Glomerular visceral epithelial cell (primary cell): ENCODE data around the gene AP1G2.
A peak's percentile ranks its signal among the peaks of the same experiment; 100 is the strongest.
"Not testable (repeated sequence)": the region's sequence is repeated elsewhere in the genome, so short reads cannot be mapped to it uniquely, and the experiment has no call there.

Experiments used
- DNase-seq: peaks from one replicate; pipeline ENCODE4 v3.0.0-alpha.2; 2016; ENCODE audit errors: extremely low spot score

AP1G2 gene

GRCh38 chr14:23567186-23568020 is at the start of gene AP1G2:
AP1G2 (minus strand) TSS chr14:23567791; CDS start chr14:23567314, 477 bp downstream.
- DNase-seq = peak; percentile 87

- DNase-seq = no peak
These were observed 48.3 kb upstream of the AP1G2 start for GRCh38 chr14:23615856-23616255.

- DNase-seq = no peak
These were observed 46.8 kb upstream of the AP1G2 start for GRCh38 chr14:23614395-23614828.

- DNase-seq = no peak
These were observed 45.9 kb upstream of the AP1G2 start for GRCh38 chr14:23613242-23614070.

GRCh38 chr14:23612802-23613201 is 45.2 kb upstream of the AP1G2 start:
- no peak for DNase-seq

- DNase-seq = no peak
These were observed 44.8 kb upstream of the AP1G2 start for GRCh38 chr14:23612354-23612732.

GRCh38 chr14:23610815-23611289 is 43.3 kb upstream of the AP1G2 start:
- no peak for DNase-seq

- no peak for DNase-seq
These were observed 42.7 kb upstream of the AP1G2 start for GRCh38 chr14:23610090-23610814.

- not testable (repeated sequence) for DNase-seq
These were observed 42.0 kb upstream of the AP1G2 start for GRCh38 chr14:23609411-23610089.

- DNase-seq = no peak
These were observed 41.4 kb upstream of the AP1G2 start for GRCh38 chr14:23609001-23609400.

GRCh38 chr14:23608454-23608853 is 40.9 kb upstream of the AP1G2 start:
- no peak for DNase-seq

GRCh38 chr14:23605931-23606585 is 38.5 kb upstream of the AP1G2 start:
- DNase-seq = peak; percentile 29

- no peak for DNase-seq
These were observed 37.1 kb upstream of the AP1G2 start for GRCh38 chr14:23604675-23605170.

- no peak for DNase-seq
These were observed 36.6 kb upstream of the AP1G2 start for GRCh38 chr14:23604148-23604547.

- DNase-seq = no peak
These were observed 35.5 kb upstream of the AP1G2 start for GRCh38 chr14:23603103-23603502.

- DNase-seq = peak; percentile 20
These were observed 34.8 kb upstream of the AP1G2 start for GRCh38 chr14:23602181-23603095.

- DNase-seq = peak; percentile 60
These were observed 34.2 kb upstream of the AP1G2 start for GRCh38 chr14:23601845-23602180.

- DNase-seq = no peak
These were observed 33.8 kb upstream of the AP1G2 start for GRCh38 chr14:23601424-23601823.

- DNase-seq = no peak
These were observed 33.2 kb upstream of the AP1G2 start for GRCh38 chr14:23600806-23601205.

- DNase-seq = no peak
These were observed 32.7 kb upstream of the AP1G2 start for GRCh38 chr14:23600322-23600707.
